GM23338 (cell line): ENCODE data around the gene CFAP251.

Experiments used
- EZH2phosphoT487 ChIP-seq: fragments of 200-600 bp; sonication (generic); IDR thresholded peaks from one replicate; pipeline ENCODE4 v1.8.1; 2018; ENCODE audit warnings: antibody characterized with exemption; ENCODE audit not compliant: unreplicated experiment
- TF ChIP-seq, protein P1 (sequence below), 2 experiments: fragments of 200-600 bp in 1 of 2; sonication (generic) in 1 of 2; conservative IDR thresholded peaks; 2 replicates each; pipeline versions ENCODE4 v1.5.1 to v1.6.1; 2016 to 2017; ENCODE audit warnings: antibody characterized with exemption in 2 of 2, low read depth in 2 of 2, mild to moderate bottlenecking in 2 of 2, moderate library complexity in 1 of 2
- TF ChIP-seq, protein P2 (sequence below): IDR thresholded peaks from one replicate; pipeline ENCODE4 v1.6.1; 2018; ENCODE audit warnings: antibody characterized with exemption; ENCODE audit not compliant: unreplicated experiment

DNA sequence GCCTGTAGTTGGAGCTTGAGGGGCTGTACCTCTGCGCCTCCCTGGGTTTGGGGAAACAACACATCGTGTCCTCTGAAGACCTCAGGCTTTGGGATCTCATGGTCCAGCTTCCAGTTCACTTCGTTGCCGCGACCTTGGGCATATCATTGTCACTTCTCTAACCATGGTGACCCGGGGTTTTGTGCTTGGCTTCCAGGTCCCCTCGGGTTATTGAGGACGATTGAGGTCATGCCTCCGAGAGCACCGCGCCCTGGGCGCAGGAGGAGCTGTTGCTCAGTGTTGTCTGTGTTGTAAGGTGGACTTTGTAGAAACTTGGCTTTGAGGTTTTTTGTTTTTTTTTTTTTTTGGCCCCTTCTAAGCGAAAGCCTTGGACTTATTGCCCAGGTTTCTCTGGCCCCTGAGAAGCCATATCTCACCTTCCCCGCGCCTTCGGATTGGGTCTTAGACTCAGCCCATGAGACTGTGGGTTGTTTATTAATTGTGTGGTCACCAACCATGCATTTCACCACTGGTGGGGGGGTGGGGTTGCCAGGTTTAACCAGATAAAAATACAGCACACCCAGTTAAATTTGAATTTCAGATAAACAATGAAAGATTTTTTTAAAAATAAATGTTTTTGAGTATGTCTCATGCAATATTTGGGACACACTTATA is 105.9 kb downstream of the CFAP251 start:
- TF ChIP-seq, protein P1, sequence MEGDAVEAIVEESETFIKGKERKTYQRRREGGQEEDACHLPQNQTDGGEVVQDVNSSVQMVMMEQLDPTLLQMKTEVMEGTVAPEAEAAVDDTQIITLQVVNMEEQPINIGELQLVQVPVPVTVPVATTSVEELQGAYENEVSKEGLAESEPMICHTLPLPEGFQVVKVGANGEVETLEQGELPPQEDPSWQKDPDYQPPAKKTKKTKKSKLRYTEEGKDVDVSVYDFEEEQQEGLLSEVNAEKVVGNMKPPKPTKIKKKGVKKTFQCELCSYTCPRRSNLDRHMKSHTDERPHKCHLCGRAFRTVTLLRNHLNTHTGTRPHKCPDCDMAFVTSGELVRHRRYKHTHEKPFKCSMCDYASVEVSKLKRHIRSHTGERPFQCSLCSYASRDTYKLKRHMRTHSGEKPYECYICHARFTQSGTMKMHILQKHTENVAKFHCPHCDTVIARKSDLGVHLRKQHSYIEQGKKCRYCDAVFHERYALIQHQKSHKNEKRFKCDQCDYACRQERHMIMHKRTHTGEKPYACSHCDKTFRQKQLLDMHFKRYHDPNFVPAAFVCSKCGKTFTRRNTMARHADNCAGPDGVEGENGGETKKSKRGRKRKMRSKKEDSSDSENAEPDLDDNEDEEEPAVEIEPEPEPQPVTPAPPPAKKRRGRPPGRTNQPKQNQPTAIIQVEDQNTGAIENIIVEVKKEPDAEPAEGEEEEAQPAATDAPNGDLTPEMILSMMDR (conservative IDR thresholded peaks at IDR 0.05; ENCODE audit: low read depth in 2 of 2), result no peak
- TF ChIP-seq, protein P2, sequence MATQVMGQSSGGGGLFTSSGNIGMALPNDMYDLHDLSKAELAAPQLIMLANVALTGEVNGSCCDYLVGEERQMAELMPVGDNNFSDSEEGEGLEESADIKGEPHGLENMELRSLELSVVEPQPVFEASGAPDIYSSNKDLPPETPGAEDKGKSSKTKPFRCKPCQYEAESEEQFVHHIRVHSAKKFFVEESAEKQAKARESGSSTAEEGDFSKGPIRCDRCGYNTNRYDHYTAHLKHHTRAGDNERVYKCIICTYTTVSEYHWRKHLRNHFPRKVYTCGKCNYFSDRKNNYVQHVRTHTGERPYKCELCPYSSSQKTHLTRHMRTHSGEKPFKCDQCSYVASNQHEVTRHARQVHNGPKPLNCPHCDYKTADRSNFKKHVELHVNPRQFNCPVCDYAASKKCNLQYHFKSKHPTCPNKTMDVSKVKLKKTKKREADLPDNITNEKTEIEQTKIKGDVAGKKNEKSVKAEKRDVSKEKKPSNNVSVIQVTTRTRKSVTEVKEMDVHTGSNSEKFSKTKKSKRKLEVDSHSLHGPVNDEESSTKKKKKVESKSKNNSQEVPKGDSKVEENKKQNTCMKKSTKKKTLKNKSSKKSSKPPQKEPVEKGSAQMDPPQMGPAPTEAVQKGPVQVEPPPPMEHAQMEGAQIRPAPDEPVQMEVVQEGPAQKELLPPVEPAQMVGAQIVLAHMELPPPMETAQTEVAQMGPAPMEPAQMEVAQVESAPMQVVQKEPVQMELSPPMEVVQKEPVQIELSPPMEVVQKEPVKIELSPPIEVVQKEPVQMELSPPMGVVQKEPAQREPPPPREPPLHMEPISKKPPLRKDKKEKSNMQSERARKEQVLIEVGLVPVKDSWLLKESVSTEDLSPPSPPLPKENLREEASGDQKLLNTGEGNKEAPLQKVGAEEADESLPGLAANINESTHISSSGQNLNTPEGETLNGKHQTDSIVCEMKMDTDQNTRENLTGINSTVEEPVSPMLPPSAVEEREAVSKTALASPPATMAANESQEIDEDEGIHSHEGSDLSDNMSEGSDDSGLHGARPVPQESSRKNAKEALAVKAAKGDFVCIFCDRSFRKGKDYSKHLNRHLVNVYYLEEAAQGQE, result no peak
- TF ChIP-seq EZH2phosphoT487, result no peak
